ENCODE results near the gene SEMA3G.

DNA sequence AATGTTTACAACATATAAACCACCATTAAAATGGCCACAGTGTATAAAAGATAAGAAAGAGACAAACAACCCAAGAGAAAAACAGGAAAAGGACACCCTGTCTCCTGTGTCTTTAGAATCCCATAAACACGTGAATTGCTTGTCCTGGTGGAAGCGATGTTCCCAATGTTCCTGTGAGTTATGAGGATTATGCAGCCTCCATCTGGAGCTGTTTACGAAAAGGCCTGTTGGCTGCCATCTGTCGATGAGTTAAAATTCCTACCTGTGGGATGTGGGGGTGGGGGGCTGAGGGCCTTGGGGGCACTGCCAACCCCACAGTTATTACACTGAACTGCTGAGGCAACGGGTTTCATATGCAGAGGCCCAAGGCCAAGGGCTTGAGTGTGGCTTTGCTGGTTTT, 24.1 kb upstream of the SEMA3G start:
- TF ChIP-seq CTCF (IDR thresholded peaks at IDR 0.05): no peak
- no peak for TF ChIP-seq POLR2A (IDR thresholded peaks at IDR 0.05)

Measured in gastroesophageal sphincter (tissue), 3 donors.